ENCODE data around the gene PGAM1. TPM values are rescaled to one million over a fixed set of nuclear protein-coding genes. Genes with fewer than 3 reads are reported as not detected.

Gene PGAM1
- total RNA-seq, 3 donors from 2014 or later = 162 to 182 (median 171) TPM

- H3K4me1 ChIP-seq = no peaks in the 10 kb centered on the region
- DNase-seq (ENCODE audit: low spot score in 2 of 2) = no peak
- TF ChIP-seq POLR2A (IDR thresholded peaks at IDR 0.05) (no peak), CTCF (IDR thresholded peaks at IDR 0.05) (no peak), POLR2AphosphoS5 (IDR thresholded peaks at IDR 0.05) (no peak)
- no peak overlapping the region for H3K27ac ChIP-seq
- H3K4me3 ChIP-seq = no peak overlapping the region
- intact Hi-C loops (cut with DNase I; ENCODE audit: low total_unique reads) = no loop called here
- H3K9me3 ChIP-seq = no peaks in the 10 kb centered on the region
- H3K36me3 ChIP-seq = no peaks in the 10 kb centered on the region
- no peaks in the 10 kb centered on the region for H3K27me3 ChIP-seq
Measured at GRCh38 chr10:97383159-97383558, 42.8 kb upstream of the PGAM1 start.

- no peaks in the 10 kb centered on the region for H3K4me1 ChIP-seq
- no peak overlapping the region for H3K4me3 ChIP-seq
- H3K27ac ChIP-seq = no peak overlapping the region
- DNase-seq (ENCODE audit: low spot score in 2 of 2) = no peak
- no peaks in the 10 kb centered on the region for H3K9me3 ChIP-seq
- intact Hi-C loops (cut with DNase I; ENCODE audit: low total_unique reads) = no loop called here
- no peaks in the 10 kb centered on the region for H3K27me3 ChIP-seq
- no peaks in the 10 kb centered on the region for H3K36me3 ChIP-seq
- TF ChIP-seq POLR2A (IDR thresholded peaks at IDR 0.05) = no peak
- no peak for TF ChIP-seq POLR2AphosphoS5 (IDR thresholded peaks at IDR 0.05)
- TF ChIP-seq CTCF (IDR thresholded peaks at IDR 0.05) = no peak
Measured at GRCh38 chr10:97384156-97384555, 41.8 kb upstream of the PGAM1 start.

GRCh38 chr10:97384641-97385040 is 41.4 kb upstream of the PGAM1 start:
- Histone ChIP-seq H3K36me3 (no peaks in the 10 kb centered on the region), H3K27ac (no peak overlapping the region), H3K9me3 (no peaks in the 10 kb centered on the region), H3K4me3 (no peak overlapping the region), H3K27me3 (no peaks in the 10 kb centered on the region), H3K4me1 (no peaks in the 10 kb centered on the region)
- intact Hi-C loops (cut with DNase I; ENCODE audit: low total_unique reads) = no loop called here
- no peak for DNase-seq (ENCODE audit: low spot score in 2 of 2)
- no peak for TF ChIP-seq POLR2A (IDR thresholded peaks at IDR 0.05)
- no peak for TF ChIP-seq POLR2AphosphoS5 (IDR thresholded peaks at IDR 0.05)
- no peak for TF ChIP-seq CTCF (IDR thresholded peaks at IDR 0.05)

- Histone ChIP-seq H3K27me3 (no peaks in the 10 kb centered on the region), H3K4me3 (no peak overlapping the region), H3K36me3 (no peaks in the 10 kb centered on the region), H3K4me1 (no peaks in the 10 kb centered on the region), H3K27ac (no peak overlapping the region), H3K9me3 (no peaks in the 10 kb centered on the region)
- TF ChIP-seq POLR2AphosphoS5 (IDR thresholded peaks at IDR 0.05) = no peak
- TF ChIP-seq CTCF (IDR thresholded peaks at IDR 0.05) = no peak
- TF ChIP-seq POLR2A (IDR thresholded peaks at IDR 0.05) = no peak
- DNase-seq (ENCODE audit: low spot score in 2 of 2) = no peak
- intact Hi-C loops (cut with DNase I; ENCODE audit: low total_unique reads) = no loop called here
Measured at GRCh38 chr10:97385565-97385964, 40.4 kb upstream of the PGAM1 start.

- intact Hi-C loops (cut with DNase I; ENCODE audit: low total_unique reads) = no loop called here
- no peak for DNase-seq (ENCODE audit: low spot score in 2 of 2)
- H3K9me3 ChIP-seq = no peaks in the 10 kb centered on the region
- no peaks in the 10 kb centered on the region for H3K36me3 ChIP-seq
- no peak for TF ChIP-seq CTCF (IDR thresholded peaks at IDR 0.05)
- TF ChIP-seq POLR2AphosphoS5 (IDR thresholded peaks at IDR 0.05) = no peak
- no peak for TF ChIP-seq POLR2A (IDR thresholded peaks at IDR 0.05)
- H3K27me3 ChIP-seq = no peaks in the 10 kb centered on the region
- no peak overlapping the region for H3K4me3 ChIP-seq
- H3K27ac ChIP-seq = no peak overlapping the region
- H3K4me1 ChIP-seq = no peaks in the 10 kb centered on the region
Measured at GRCh38 chr10:97388152-97388551, 37.8 kb upstream of the PGAM1 start.

Measured in breast epithelium (tissue), 4 donors.